Measurements from ENCODE around the gene XYLB. TPM values are rescaled to one million over a fixed set of nuclear protein-coding genes. Genes with fewer than 3 reads are reported as not detected.

The XYLB gene
- total RNA-seq, 1 experiment from 2014 or later: 20.1 TPM

DNA sequence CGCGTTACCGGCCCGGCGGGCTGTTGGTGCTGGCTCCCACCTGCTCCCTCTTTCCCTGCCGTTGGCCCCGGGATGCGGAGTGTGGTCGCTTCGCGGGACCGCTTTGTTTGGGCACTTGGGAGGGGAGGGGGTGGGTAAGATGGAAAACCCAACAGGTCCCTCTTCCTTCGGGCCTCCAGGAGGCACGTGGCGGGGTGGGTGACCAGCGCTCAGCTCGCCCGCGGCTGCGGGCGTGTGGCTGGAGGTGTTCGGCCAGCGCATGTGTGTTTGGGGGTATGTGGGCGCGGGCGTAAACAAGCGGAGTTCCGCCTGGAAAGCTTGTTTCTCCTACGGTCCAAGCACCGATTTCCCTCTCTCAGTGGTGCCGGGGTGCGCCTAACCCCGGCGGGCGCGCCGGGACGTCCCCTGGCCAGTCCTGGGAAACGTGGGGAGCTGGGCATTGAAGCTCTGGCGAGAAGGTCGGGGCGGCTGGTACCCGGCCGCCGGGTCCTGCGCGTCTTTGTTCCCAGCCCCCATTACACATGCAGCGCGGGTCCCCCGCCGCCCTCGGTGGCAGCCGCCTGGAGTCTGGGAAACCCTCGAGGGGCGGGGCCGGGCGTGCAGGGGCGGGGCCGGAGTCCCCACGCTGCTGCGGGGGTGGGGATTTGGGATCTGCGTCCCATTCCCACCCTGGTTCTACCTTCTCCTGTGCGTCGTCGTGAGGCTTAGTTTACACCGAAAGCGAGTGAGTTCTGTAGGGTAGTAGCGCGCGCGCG is 108.5 kb downstream of the XYLB start:
- H3K9me3 ChIP-seq: no peaks in the 10 kb centered on the region
- peak; percentile 82 to 86 for DNase-seq
- peak overlapping the region; percentile 90 for H3K4me3 ChIP-seq (ENCODE audit: low read depth, low read length)
- intact Hi-C loops (cut with micrococcal nuclease; ENCODE audit: unreplicated experiment): loop anchor here (1.0 to 10.0 kb wide), 2 partner anchors 41 to 320 kb away; partner anchors contain the start of genes ACAA1, EXOG and MYD88
- CTCF ChIA-PET: interaction anchor here (0.6 to 1.6 kb wide), 3 partner anchors 25 to 318 kb away, joined by 3 to 6 read pairs (median 4); partner anchors contain the start of gene XYLB
- no peaks in the 10 kb centered on the region for H3K27me3 ChIP-seq (replicated peaks; ENCODE audit: control insufficient read depth, insufficient read depth, low read length)
- TF ChIP-seq, protein P1, sequence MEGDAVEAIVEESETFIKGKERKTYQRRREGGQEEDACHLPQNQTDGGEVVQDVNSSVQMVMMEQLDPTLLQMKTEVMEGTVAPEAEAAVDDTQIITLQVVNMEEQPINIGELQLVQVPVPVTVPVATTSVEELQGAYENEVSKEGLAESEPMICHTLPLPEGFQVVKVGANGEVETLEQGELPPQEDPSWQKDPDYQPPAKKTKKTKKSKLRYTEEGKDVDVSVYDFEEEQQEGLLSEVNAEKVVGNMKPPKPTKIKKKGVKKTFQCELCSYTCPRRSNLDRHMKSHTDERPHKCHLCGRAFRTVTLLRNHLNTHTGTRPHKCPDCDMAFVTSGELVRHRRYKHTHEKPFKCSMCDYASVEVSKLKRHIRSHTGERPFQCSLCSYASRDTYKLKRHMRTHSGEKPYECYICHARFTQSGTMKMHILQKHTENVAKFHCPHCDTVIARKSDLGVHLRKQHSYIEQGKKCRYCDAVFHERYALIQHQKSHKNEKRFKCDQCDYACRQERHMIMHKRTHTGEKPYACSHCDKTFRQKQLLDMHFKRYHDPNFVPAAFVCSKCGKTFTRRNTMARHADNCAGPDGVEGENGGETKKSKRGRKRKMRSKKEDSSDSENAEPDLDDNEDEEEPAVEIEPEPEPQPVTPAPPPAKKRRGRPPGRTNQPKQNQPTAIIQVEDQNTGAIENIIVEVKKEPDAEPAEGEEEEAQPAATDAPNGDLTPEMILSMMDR (IDR thresholded peaks at IDR 0.05; ENCODE audit: insufficient read depth in 1 of 2, low read depth in 1 of 2, low read length in 1 of 2, severe bottlenecking in 1 of 2, unreplicated experiment in 1 of 2): no peak
- H3K36me3 Mint-ChIP-seq (ENCODE audit: insufficient read depth, unreplicated experiment): no peaks in the 10 kb centered on the region
- H3K4me3 Mint-ChIP-seq (ENCODE audit: unreplicated experiment): peak overlapping the region; percentile 98
- H3K27me3 Mint-ChIP-seq (ENCODE audit: insufficient read depth, unreplicated experiment): no peaks in the 10 kb centered on the region
- POLR2A ChIA-PET: interaction anchor here (0.6 kb wide), 1 partner anchor 318 kb away, joined by 3 read pairs; the partner anchor contains the start of gene ACAA1
- TSS peak; percentile 40 for BruUV-seq (replicated peaks)
- H3K27ac Mint-ChIP-seq (ENCODE audit: unreplicated experiment): peak overlapping the region; percentile 89
- peaks cover 6% of the 10 kb centered on the region for H3K4me1 ChIP-seq
- H3K4me1 Mint-ChIP-seq (ENCODE audit: low read depth, unreplicated experiment): peaks cover 6% of the 10 kb centered on the region
- H3K9me3 Mint-ChIP-seq (ENCODE audit: unreplicated experiment): no peaks in the 10 kb centered on the region
- no peaks in the 10 kb centered on the region for H3K36me3 ChIP-seq (ENCODE audit: control insufficient read depth, insufficient read depth, low read length)

DNA sequence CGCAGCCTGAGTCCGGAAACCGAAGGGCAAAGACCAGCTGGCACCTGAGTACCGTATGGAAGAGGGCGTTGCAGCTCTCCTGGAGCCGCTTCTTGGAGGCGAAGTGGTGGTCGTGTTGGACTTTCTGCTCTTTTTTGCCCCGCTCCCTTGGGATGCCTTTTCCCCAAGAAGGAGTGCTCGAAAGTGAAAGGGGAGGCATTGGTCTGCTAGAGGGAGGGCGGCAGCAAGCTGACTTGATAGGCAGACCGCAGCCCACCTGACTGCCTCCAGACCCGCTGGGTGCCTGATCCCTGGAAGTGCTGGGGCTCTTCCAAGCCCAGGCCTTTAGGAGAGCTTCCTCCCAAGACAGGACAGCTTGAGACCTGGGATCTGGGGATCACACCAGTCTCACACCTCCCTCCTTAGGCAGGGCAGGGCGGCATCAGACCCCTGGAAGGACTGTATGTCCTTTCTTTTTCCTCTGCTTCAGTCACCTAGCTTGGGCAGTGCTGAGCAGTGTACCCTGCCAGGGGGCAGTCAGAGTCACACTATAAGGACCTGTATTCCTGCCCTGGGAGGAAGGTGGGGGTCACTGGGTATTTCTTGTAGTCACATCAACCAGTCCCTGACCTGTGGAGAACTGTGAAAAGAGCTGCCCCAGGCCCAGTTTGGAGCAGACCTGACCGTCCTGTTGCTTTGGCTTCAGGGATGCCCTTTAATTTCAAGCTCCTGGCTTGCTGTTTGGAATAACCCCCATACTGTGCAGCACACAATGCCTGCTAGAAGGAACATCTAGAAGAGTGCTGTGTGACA is 109.2 kb downstream of the XYLB start:
- Mint-ChIP-seq H3K36me3 (ENCODE audit: insufficient read depth, unreplicated experiment) (no peaks in the 10 kb centered on the region), H3K4me1 (ENCODE audit: low read depth, unreplicated experiment) (peaks cover 6% of the 10 kb centered on the region), H3K4me3 (ENCODE audit: unreplicated experiment) (peak overlapping the region; percentile 98), H3K27me3 (ENCODE audit: insufficient read depth, unreplicated experiment) (no peaks in the 10 kb centered on the region), H3K27ac (ENCODE audit: unreplicated experiment) (peak overlapping the region; percentile 35), H3K9me3 (ENCODE audit: unreplicated experiment) (no peaks in the 10 kb centered on the region)
- intact Hi-C loops (cut with micrococcal nuclease; ENCODE audit: unreplicated experiment): loop anchor here (1.0 to 10.0 kb wide), 2 partner anchors 40 to 321 kb away; partner anchors contain the start of genes ACAA1, EXOG and MYD88
- no peaks in the 10 kb centered on the region for H3K9me3 ChIP-seq
- POLR2A ChIA-PET: interaction anchor here (0.6 kb wide), 1 partner anchor 319 kb away, joined by 3 read pairs; the partner anchor contains the start of gene ACAA1
- CTCF ChIA-PET: interaction anchor here (0.6 to 1.6 kb wide), 4 partner anchors 24 to 319 kb away, joined by 3 to 6 read pairs (median 4); partner anchors contain the start of gene XYLB
- no TSS peak for BruUV-seq (replicated peaks)
- TF ChIP-seq, protein P1 (IDR thresholded peaks at IDR 0.05; ENCODE audit: insufficient read depth in 1 of 2, low read depth in 1 of 2, low read length in 1 of 2, severe bottlenecking in 1 of 2, unreplicated experiment in 1 of 2): no peak
- peaks cover 6% of the 10 kb centered on the region for H3K4me1 ChIP-seq
- H3K4me3 ChIP-seq (ENCODE audit: low read depth, low read length): peak overlapping the region; percentile 90
- H3K27me3 ChIP-seq (replicated peaks; ENCODE audit: control insufficient read depth, insufficient read depth, low read length): no peaks in the 10 kb centered on the region
- H3K36me3 ChIP-seq (ENCODE audit: control insufficient read depth, insufficient read depth, low read length): no peaks in the 10 kb centered on the region
- DNase-seq: no peak
